Neural crest cell (in vitro differentiated cells): ENCODE results near the gene ACKR2. TPM values are rescaled to one million over a fixed set of nuclear protein-coding genes. Genes with fewer than 3 reads are reported as not detected.
"Not testable (repeated sequence)": the region's sequence is repeated elsewhere in the genome, so short reads cannot be mapped to it uniquely, and the experiment has no call there.

ENCODE experiments used
- DNase-seq: peaks from one replicate; pipeline ENCODE4 v3.0.0; 2021; ENCODE audit warnings: low read depth, mixed read lengths, low spot score
- H3K27ac Mint-ChIP-seq: one replicate; pipeline ENCODE4 v1.8.0; 2021; ENCODE audit warnings: mild to moderate bottlenecking, mixed read lengths; ENCODE audit not compliant: unreplicated experiment
- H3K27me3 Mint-ChIP-seq: 2 replicates; pipeline ENCODE4 v1.8.0; 2021; ENCODE audit warnings: low read depth, mild to moderate bottlenecking, mixed read lengths
- H3K36me3 Mint-ChIP-seq: 2 replicates; pipeline ENCODE4 v1.8.0; 2021; ENCODE audit warnings: low read depth, mild to moderate bottlenecking, mixed read lengths
- H3K4me1 Mint-ChIP-seq: 2 replicates; pipeline ENCODE4 v1.8.0; 2021; ENCODE audit warnings: mixed read lengths
- H3K4me3 Mint-ChIP-seq: one replicate; pipeline ENCODE4 v1.8.0; 2021; ENCODE audit warnings: mild to moderate bottlenecking, mixed read lengths
- H3K9me3 Mint-ChIP-seq: 2 replicates; pipeline ENCODE4 v1.8.0; 2021; ENCODE audit warnings: mixed read lengths
- CTCF ChIP-seq: fragments of 200-600 bp; sonication (generic); conservative IDR thresholded peaks from 2 replicates; pipeline ENCODE4 v1.5.0; 2021; ENCODE audit warnings: antibody characterized with exemption, mild to moderate bottlenecking
- total RNA-seq: library from RNA; stranded (reverse); gene quantifications from 2 replicates; pipeline ENCODE4 v1.2.1, GENCODE V29; 2021

The ACKR2 gene
- total RNA-seq, 1 donor from 2014 or later: 0.56 TPM

GRCh38 chr3:42805141-42805821, 4.0 kb upstream of the ACKR2 start:
- H3K4me3 Mint-ChIP-seq: peak overlapping the region; percentile 99
- no peak overlapping the region for H3K27ac Mint-ChIP-seq
- peaks cover 2% of the 10 kb centered on the region for H3K36me3 Mint-ChIP-seq
- TF ChIP-seq CTCF: no peak
- peaks cover 20% of the 10 kb centered on the region for H3K27me3 Mint-ChIP-seq
- H3K4me1 Mint-ChIP-seq: peaks cover 45% of the 10 kb centered on the region
- DNase-seq: no peak
- H3K9me3 Mint-ChIP-seq: no peaks in the 10 kb centered on the region

GRCh38 chr3:42807929-42808328, 1.3 kb upstream of the ACKR2 start:
- no peak for DNase-seq
- Mint-ChIP-seq H3K9me3 (no peaks in the 10 kb centered on the region), H3K36me3 (no peaks in the 10 kb centered on the region), H3K27ac (no peak overlapping the region), H3K27me3 (peaks cover 20% of the 10 kb centered on the region), H3K4me1 (peaks cover 23% of the 10 kb centered on the region), H3K4me3 (no peak overlapping the region)
- no peak for TF ChIP-seq CTCF

GRCh38 chr3:42810706-42811105, 1.5 kb downstream of the ACKR2 start:
- not testable (repeated sequence) for DNase-seq

GRCh38 chr3:42811118-42811883, 2.1 kb downstream of the ACKR2 start:
- not testable (repeated sequence) for H3K27ac Mint-ChIP-seq, H3K4me3 Mint-ChIP-seq, H3K27me3 Mint-ChIP-seq, H3K4me1 Mint-ChIP-seq, H3K9me3 Mint-ChIP-seq, DNase-seq, H3K36me3 Mint-ChIP-seq

More at GRCh38 chr3:42810706-42811105, 1.5 kb downstream of the ACKR2 start:
- H3K4me1 Mint-ChIP-seq, H3K9me3 Mint-ChIP-seq, H3K27ac Mint-ChIP-seq, H3K36me3 Mint-ChIP-seq, H3K4me3 Mint-ChIP-seq: not testable (repeated sequence)
- peaks cover 14% of the 10 kb centered on the region for H3K27me3 Mint-ChIP-seq

- H3K27ac Mint-ChIP-seq: no peak overlapping the region
- H3K4me1 Mint-ChIP-seq: peaks cover 6% of the 10 kb centered on the region
- no peaks in the 10 kb centered on the region for H3K9me3 Mint-ChIP-seq
- TF ChIP-seq CTCF: no peak
- H3K36me3 Mint-ChIP-seq: no peaks in the 10 kb centered on the region
- H3K27me3 Mint-ChIP-seq: peaks cover 2% of the 10 kb centered on the region
- H3K4me3 Mint-ChIP-seq: no peak overlapping the region
- no peak for DNase-seq
Observed at GRCh38 chr3:42814246-42814645, 5.0 kb downstream of the ACKR2 start.

GRCh38 chr3:42814914-42815507, 5.8 kb downstream of the ACKR2 start:
- H3K27ac Mint-ChIP-seq: no peak overlapping the region
- peaks cover 13% of the 10 kb centered on the region for H3K4me1 Mint-ChIP-seq
- no peak overlapping the region for H3K4me3 Mint-ChIP-seq
- H3K9me3 Mint-ChIP-seq: no peaks in the 10 kb centered on the region
- no peak for TF ChIP-seq CTCF
- DNase-seq: no peak
- H3K27me3 Mint-ChIP-seq: peaks cover 2% of the 10 kb centered on the region
- no peaks in the 10 kb centered on the region for H3K36me3 Mint-ChIP-seq
